Measurements from ENCODE around the gene UBXN1.

Gene UBXN1

DNA sequence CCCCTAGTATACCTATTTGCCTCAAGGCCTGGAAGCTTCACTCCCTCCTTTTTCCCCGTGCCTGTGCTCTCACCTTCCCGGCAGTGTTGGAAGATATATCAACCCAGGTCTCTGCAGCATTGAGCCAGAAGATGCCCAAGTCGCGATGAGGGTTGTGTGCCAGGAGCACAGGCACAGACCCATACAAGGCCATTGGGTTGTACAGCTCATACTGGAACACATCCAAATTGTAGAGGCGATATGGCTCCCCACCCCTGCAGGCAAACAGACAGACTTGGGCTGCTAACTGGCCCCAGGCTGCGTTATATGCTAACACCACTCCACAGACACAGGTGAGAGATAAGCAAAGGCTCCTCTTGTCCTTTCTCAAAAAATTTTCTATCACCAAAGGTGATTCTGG, 46.4 kb downstream of the UBXN1 start:
- DNase-seq, result no peak

DNA sequence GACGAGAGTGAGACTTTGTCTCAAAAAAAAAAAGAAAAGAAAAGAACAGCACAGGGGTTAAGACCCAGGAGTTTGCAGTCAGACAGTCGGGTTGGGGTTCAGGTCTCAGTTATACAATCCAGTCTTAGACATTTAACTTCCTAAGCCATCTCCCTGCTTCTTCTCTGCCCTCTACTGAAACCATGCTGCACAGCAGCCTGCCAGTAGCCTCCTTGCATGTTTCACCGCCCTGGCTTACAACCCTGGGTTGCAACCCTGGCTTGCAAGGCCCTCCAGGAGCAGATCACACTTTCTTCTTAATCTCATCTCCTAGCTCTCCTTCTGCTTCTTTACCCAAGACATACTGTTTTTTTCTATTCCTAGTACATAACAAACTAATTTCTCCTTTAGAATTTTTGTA, 51.2 kb downstream of the UBXN1 start:
- no peak for DNase-seq
